Brain microvascular endothelial cell (primary cell): ENCODE results near the gene KRT73.
"Not testable (repeated sequence)": the region's sequence is repeated elsewhere in the genome, so short reads cannot be mapped to it uniquely, and the experiment has no call there.

Source experiments
- DNase-seq: peaks from one replicate; pipeline ENCODE4 v3.0.0-alpha.2; 2020
- H3K27ac ChIP-seq: fragments of 250-450 bp; sonication (Bioruptor Pico); 2 replicates; pipeline ENCODE4 v1.5.1; 2020; ENCODE audit warnings: mild to moderate bottlenecking, moderate library complexity
- H3K27me3 ChIP-seq: fragments of 250-450 bp; sonication (Bioruptor Pico); replicated peaks from 2 replicates; pipeline ENCODE4 v1.5.1; 2020; ENCODE audit warnings: mild to moderate bottlenecking
- H3K36me3 ChIP-seq: fragments of 250-450 bp; sonication (Bioruptor Pico); replicated peaks from 2 replicates; pipeline ENCODE4 v1.5.1; 2020; ENCODE audit warnings: mild to moderate bottlenecking
- H3K4me3 ChIP-seq: 2 replicates; pipeline ENCODE4 v1.5.1; 2011; ENCODE audit warnings: low read depth, mild to moderate bottlenecking, control low read depth, low read length, moderate library complexity
- CTCF ChIP-seq: IDR thresholded peaks from 2 replicates; pipeline ENCODE4 v1.5.1; 2011; ENCODE audit warnings: low read depth, mild to moderate bottlenecking, moderate library complexity, low read length, control low read depth, inconsistent platforms; ENCODE audit errors: missing control alignments
- in situ Hi-C: cut with HindIII; loops from 2 replicates; pipeline ENCODE4 v1.10.0; 2017; ENCODE audit warnings: low sequenced_read_pairs, low pct_ligation_motif_present

KRT73 gene

GRCh38 chr12:52598966-52599365 is 19.4 kb downstream of the KRT73 start:
- Histone ChIP-seq H3K27ac (no peak overlapping the region), H3K36me3 (no peaks in the 10 kb centered on the region), H3K4me3 (no peak overlapping the region), H3K27me3 (peaks cover 40% of the 10 kb centered on the region)
- no peak for TF ChIP-seq CTCF
- no peak for DNase-seq
- in situ Hi-C loops = no loop called here

- H3K27ac ChIP-seq, in situ Hi-C loops, H3K36me3 ChIP-seq, DNase-seq, H3K4me3 ChIP-seq: not testable (repeated sequence)
- peaks cover 12% of the 10 kb centered on the region for H3K27me3 ChIP-seq
Observed at GRCh38 chr12:52594237-52594636, 24.1 kb downstream of the KRT73 start.

- in situ Hi-C loops = no loop called here
- DNase-seq = no peak
- no peak overlapping the region for H3K4me3 ChIP-seq
- peaks cover 4% of the 10 kb centered on the region for H3K27me3 ChIP-seq
- no peaks in the 10 kb centered on the region for H3K36me3 ChIP-seq
- no peak for TF ChIP-seq CTCF
- H3K27ac ChIP-seq = no peak overlapping the region
Observed at GRCh38 chr12:52591521-52591920, 26.8 kb downstream of the KRT73 start.

GRCh38 chr12:52590021-52590420 is 28.3 kb downstream of the KRT73 start:
- in situ Hi-C loops = no loop called here
- peaks cover 2% of the 10 kb centered on the region for H3K27me3 ChIP-seq

DNA sequence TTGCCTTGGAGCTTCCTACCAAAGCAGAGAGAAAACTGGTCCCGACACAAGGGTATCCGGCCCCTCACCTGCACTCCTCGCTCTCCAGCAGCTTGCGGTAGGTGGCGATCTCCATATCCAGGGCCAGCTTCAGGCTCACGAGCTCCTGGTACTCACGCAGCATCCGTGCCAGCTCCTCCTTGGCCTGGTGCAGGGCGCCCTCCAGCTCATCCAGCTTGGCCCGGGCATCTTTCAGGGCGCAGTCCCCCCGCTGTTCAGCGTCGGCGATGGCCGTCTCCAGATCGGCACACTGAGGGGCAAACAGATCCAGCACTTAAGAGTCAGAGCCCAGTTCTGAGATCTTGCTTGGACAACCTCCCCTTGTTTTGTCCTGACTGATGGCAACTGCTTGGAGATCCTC is 30.8 kb downstream of the KRT73 start:
- Histone ChIP-seq H3K27me3 (no peaks in the 10 kb centered on the region), H3K4me3 (no peak overlapping the region), H3K36me3 (no peaks in the 10 kb centered on the region), H3K27ac (no peak overlapping the region)
- in situ Hi-C loops = no loop called here
- peak; percentile 9 for TF ChIP-seq CTCF
- no peak for DNase-seq

More at GRCh38 chr12:52590021-52590420, 28.3 kb downstream of the KRT73 start:
- no peak for DNase-seq
- H3K27ac ChIP-seq = no peak overlapping the region
- no peak for TF ChIP-seq CTCF
- no peaks in the 10 kb centered on the region for H3K36me3 ChIP-seq
- H3K4me3 ChIP-seq = no peak overlapping the region

DNA sequence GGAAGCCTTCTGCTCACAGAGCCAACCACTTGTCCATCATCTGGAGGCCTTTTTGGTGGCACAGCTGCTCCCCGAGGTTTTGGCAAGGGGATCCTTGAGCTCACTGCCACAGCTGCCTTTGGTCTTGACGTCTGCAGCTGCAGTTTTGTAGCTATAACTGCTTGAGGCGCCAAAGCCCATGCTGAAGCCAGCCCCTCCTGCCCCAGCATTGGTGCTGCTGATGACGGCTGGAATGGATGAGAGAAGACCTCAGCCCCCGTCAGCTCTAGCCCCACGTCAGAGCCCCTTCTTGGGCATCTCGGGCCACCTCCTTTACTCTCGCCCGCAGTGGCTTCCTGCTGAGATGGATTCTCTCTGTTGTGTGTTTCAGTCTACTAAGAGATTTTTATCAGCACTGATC is 32.4 kb downstream of the KRT73 start:
- no peak for DNase-seq
- TF ChIP-seq CTCF = no peak
- no peaks in the 10 kb centered on the region for H3K27me3 ChIP-seq
- in situ Hi-C loops = no loop called here
- H3K36me3 ChIP-seq = no peaks in the 10 kb centered on the region
- no peak overlapping the region for H3K27ac ChIP-seq
- no peak overlapping the region for H3K4me3 ChIP-seq

GRCh38 chr12:52585066-52585465 is 33.3 kb downstream of the KRT73 start:
- no peak for DNase-seq
- Histone ChIP-seq H3K27me3 (no peaks in the 10 kb centered on the region), H3K36me3 (no peaks in the 10 kb centered on the region), H3K27ac (no peak overlapping the region), H3K4me3 (no peak overlapping the region)
- in situ Hi-C loops = no loop called here
- no peak for TF ChIP-seq CTCF
